Central memory CD4-positive, alpha-beta T cell (primary cell): ENCODE results near the gene NCKAP5.
"Not testable (repeated sequence)": the region's sequence is repeated elsewhere in the genome, so short reads cannot be mapped to it uniquely, and the experiment has no call there.

Source experiments
- DNase-seq: peaks from one replicate; pipeline ENCODE4 v3.0.0; 2022

NCKAP5 gene

DNA sequence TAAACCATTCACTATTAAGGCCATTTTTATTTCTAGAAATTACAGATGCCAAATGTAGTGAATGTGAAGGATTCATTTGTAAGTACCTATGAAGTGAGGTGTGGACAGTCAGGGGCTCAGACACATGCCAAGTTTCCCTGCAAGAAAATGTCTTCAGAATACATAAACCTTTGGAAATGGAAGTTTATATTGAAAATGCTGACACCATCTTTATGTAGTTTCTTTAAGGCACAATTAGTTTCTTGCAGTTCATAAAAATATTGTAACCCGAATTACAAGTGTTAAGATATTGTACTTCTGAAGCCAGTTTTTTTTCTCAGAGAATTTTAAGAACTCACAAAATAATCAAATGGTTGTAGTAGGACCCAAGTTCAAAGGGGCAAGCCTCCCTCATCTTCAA lies 832.2 kb downstream of the NCKAP5 start:
- DNase-seq = no peak

- DNase-seq = no peak
Measured at GRCh38 chr2:132734961-132735360, 833.3 kb downstream of the NCKAP5 start.

GRCh38 chr2:132733094-132733493 lies 835.2 kb downstream of the NCKAP5 start:
- DNase-seq = no peak

DNA sequence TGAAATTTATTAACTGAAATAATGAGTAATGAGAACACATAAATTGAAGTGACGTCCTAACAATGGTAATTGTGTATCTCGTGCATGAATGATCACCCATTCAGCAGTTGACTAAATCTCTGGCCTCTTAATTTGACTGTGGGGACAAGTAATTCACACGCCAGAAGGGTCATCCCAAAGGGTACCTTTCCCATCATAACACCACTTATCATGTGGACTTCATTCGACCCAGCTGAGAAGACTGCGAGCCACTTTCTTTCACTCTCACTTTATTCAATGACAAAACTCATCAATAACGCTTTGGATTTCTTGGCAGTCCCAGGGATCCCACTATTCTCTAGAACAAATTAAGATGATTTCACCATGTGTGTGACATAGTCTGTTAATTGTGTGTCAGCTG lies 835.6 kb downstream of the NCKAP5 start:
- no peak for DNase-seq

GRCh38 chr2:132731441-132731840 lies 836.8 kb downstream of the NCKAP5 start:
- DNase-seq = no peak

- DNase-seq = no peak
Measured at GRCh38 chr2:132730611-132731010, 837.7 kb downstream of the NCKAP5 start.

DNA sequence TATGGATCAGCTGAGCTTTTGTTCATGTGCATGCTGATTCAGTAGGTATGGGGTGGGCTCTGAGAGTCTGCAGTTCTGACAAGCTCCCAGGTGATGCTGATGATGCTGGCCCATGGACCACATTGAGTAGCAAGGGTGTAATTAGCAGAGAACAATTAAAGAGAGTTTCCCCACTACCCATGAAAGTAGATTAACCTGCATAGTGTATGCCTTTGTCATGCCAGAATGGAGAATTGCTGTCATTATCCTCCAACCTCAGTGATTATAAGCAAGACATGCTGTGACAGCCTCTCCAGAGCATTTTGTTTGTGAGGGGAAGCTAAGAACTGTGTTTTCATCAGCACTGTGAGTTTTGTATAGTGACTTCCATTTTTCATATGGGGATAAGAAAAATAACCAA lies 838.7 kb downstream of the NCKAP5 start:
- no peak for DNase-seq

DNA sequence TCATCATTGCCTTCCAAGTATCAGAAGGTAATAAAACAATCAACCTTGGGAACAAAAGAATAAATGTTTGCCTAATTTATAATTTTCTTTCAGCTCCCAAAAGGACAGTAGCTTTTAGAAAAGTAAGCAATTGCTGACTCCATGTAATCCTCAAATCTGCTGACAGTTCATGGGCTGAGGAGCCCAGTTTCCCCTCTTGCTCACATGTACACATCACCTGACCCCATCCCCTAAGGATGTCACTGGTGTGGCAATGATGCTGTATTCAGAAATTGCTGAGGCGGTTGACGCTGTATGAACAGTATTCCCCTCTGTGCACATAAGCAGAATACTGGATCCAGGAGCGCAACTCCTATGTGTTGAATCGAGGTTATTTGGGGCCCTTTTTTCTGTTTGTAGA lies 842.1 kb downstream of the NCKAP5 start:
- no peak for DNase-seq

GRCh38 chr2:132725748-132726147 lies 842.5 kb downstream of the NCKAP5 start:
- DNase-seq = no peak

GRCh38 chr2:132725148-132725547 lies 843.1 kb downstream of the NCKAP5 start:
- DNase-seq = no peak

DNA sequence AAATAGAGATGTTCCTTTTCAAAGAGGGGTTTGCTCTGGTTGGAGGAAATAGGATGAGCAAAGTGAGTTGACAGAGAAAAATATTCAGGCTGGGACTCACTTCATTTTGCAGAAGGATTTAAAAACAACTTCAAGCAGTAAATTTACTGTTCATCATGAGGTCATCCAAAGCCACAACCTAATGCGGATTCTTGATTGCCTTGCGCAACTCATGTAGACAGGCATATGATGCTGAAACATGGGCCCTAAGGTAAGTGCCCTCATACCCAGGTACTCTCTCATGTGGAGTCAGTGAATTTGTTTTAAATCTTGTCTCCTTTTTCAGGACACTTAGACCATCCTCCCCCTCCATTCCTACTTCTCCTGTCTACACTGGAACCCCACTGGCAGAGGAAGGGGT lies 846.3 kb downstream of the NCKAP5 start:
- no peak for DNase-seq

DNA sequence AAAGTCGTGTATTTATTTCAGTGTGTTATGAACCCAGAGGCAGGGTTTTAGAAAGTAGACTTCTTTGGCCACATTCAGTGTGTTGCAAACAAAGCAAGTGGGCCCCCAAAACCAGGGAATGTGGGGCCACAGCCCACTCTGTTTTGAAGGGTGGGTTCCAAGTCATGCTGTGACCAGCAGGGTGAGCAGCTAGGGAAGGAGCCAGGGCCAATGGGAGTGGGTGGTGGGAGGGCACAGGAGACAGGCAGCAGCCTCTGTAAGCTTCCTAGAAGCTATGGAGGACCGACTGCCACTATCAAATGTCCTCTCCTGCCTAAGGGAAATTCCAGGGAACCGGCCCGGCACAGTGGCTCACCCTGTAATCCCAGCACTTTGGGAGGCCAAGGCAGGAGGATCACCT lies 847.9 kb downstream of the NCKAP5 start:
- DNase-seq = no peak

GRCh38 chr2:132719480-132719879 lies 848.8 kb downstream of the NCKAP5 start:
- no peak for DNase-seq

- no peak for DNase-seq
Measured at GRCh38 chr2:132716954-132717353, 851.3 kb downstream of the NCKAP5 start.

- no peak for DNase-seq
Measured at GRCh38 chr2:132715386-132716351, 852.6 kb downstream of the NCKAP5 start.

DNA sequence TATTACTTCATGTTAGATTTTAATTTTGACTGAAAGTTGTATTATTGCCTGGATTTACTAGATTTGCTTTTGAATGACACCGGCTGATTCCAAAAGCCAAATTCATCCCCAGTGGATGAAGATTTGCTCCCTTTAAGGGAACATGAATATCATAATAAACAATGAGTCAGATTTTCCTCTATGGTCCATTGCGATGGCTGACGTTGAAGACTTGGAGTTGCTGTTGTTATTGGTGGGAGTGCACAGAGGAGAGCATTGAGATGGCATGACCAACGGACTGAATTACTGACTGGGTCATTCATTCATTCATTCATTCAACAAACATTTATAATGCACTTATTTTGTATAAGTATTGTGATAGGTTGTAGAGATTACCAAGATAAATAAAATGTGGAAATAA lies 864.9 kb downstream of the NCKAP5 start:
- no peak for DNase-seq

DNA sequence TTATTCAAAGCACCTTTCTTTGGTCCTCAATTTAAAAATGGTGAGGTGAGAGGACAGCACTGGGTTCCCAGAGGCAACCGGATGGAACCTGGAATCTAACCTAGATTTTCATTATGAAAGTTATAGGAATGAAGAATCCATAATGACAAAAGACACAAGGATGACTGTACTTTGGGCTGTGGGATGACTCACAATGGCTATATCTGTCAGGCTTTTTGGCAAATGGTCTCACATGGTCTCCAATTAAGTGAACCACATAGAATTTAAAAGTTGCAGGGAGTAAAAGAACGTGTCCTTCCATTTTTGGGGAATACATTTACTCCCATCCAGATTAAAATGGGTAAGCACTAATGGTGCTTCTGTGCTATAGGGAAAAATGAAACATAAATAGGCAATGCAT lies 866.5 kb downstream of the NCKAP5 start:
- no peak for DNase-seq

DNA sequence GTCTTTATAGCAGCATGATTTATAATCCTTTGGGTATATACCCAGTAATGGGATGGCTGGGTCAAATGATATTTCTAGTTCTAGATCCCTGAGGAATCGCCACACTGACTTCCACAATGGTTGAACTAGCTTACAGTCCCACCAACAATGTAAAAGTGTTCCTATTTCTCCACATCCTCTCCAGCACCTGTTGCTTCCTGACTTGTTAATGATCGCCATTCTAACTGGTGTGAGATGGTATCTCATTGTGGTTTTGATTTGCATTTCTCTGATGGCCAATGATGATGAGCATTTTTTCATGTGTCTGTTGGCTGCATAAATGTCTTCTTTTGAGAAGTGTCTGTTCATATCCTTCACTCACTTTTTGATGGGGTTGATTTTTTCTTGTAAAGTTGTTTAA lies 868.5 kb downstream of the NCKAP5 start:
- not testable (repeated sequence) for DNase-seq

GRCh38 chr2:132698347-132698746 lies 869.9 kb downstream of the NCKAP5 start:
- not testable (repeated sequence) for DNase-seq

DNA sequence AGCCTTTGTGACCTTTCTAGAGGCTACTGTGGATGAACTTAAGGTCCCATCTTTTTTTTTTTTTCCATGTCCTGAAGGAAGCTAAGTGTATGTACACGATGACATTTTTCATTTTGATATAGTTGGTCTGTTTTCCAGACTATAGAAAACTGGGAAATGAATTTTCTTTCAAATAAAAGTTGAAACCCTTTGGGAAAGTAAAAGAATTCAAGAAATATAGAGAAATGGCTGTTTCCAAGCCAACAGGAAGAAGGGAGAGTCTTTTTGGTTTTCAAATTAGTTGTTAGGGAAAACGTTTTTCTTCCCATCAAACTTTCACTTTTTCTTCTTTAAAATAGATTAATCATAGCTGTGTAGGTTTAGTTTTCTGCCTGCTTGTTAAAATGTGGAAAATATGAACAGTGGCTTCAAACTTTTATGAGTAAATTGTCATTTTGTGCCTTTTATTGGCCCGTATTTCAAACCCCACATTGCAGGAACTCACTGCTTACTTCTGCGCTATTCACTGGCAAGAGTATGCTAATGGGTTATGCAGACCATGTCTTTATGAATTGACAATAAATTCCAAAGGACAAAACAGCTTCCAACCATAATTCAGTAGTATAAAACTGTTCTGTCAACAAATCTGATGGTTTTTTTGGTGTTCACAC lies 870.6 kb downstream of the NCKAP5 start:
- DNase-seq = no peak

DNA sequence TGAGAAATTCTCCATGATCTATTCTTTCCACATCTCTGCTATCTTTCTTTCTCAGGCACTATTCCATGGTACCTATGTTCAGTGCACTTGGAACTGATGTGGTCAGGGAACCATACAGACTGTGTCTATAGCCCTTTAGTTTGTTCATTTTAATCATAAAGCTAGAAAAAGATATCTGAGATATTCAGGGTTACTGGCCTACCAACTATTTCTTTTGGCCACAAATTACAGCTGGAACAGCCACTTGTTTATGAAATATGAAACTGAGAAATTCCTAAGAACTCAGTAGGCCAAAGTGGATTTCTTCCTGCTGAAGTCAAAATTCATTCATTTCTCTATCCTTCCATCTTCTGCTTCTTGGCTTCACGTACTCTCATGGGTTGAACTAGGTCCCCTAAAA lies 875.4 kb downstream of the NCKAP5 start:
- DNase-seq = no peak

DNA sequence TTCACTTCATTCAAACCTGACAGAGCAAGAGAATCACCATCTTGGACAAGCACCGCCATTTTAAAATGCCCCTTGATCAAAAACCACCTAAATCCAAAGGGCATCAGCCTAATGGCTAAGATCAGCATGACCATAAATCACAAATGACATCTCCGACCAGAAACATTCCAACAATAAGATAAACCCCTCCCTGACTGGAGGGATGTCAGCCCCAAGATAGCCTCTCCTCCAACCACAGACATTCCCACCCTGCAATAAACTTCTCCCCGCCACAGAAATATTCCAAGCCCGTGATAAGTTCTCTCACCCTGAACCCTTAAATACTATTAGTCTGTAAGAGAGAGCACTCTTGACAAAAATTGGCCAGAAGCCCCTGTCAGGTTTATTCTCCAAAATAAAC lies 876.7 kb downstream of the NCKAP5 start:
- DNase-seq = no peak

GRCh38 chr2:132690664-132691303 lies 877.5 kb downstream of the NCKAP5 start:
- no peak for DNase-seq

DNA sequence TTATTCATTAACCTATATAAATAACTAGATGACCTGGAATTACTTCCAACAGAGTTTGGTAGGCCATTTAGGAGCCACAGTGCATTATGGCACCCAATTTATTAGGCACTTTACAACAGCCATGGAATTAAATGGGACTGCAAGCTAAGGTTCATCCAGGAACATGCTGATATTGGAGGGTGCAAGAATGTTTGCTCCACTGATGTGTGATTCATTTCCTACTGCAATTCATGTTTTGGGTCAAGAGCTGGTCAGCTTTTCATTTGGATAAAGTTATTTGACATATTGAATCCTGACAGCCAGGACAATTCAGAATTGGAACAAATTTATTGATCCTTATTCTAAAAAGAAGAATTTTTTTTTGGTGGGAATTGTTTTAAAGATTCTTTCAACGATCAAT lies 886.5 kb downstream of the NCKAP5 start:
- DNase-seq = no peak
